Measurements from ENCODE around the gene ATP1A1. TPM values are rescaled to one million over a fixed set of nuclear protein-coding genes. Genes with fewer than 3 reads are reported as not detected.

Gene ATP1A1
- total RNA-seq, 1 experiment from 2014 or later = 239 TPM

DNA sequence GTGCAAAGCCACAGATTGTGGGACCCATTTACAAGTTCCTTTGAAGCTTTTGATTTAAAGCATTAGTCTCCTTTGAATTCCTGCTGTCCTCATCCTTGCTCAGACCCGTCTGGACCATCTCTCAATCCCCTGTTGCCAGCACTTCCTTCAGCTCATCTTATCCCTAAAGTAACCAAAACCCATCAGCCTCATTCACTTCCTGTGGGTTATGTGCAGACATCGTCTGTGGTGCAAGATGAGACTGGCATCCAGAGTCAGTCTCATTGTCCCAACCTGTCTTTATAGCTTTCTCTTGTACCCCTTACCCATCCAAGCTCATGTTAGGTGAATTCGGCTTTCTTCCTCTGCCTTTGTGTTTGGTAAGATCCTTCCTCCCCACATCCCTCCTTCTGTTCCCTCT is 29.3 kb downstream of the ATP1A1 start:
- Histone ChIP-seq H3K14ac (ENCODE audit: insufficient read depth, low read length) (no peak overlapping the region), H2BK20ac (ENCODE audit: low read depth, low read length, poor library complexity, severe bottlenecking) (no peak overlapping the region), H3T11ph (ENCODE audit: low read length) (no peak overlapping the region), H3K23ac (ENCODE audit: insufficient read length, low read depth, low read length) (no peak overlapping the region), H3K18ac (ENCODE audit: insufficient read length, low read depth, low read length) (no peak overlapping the region), H3K27me3 (ENCODE audit: insufficient read depth, low read length) (no peaks in the 10 kb centered on the region), H2BK12ac (ENCODE audit: insufficient read length, low read depth, low read length) (no peak overlapping the region), H3K79me1 (ENCODE audit: insufficient read depth, low read depth, low read length, poor library complexity, severe bottlenecking) (no peaks in the 10 kb centered on the region), H2BK120ac (ENCODE audit: low read depth, low read length, poor library complexity, severe bottlenecking) (no peak overlapping the region), H3K9me3 (ENCODE audit: control insufficient read depth, low read depth, low read length) (no peaks in the 10 kb centered on the region), H3K4ac (ENCODE audit: low read depth, low read length) (no peak overlapping the region), H2AFZ (ENCODE audit: low read length) (no peak overlapping the region), H2AK5ac (ENCODE audit: insufficient read length, low read length) (no peak overlapping the region), H3K27ac (ENCODE audit: insufficient read length, low read depth, low read length) (no peak overlapping the region), H4K8ac (replicated peaks; ENCODE audit: insufficient read length, low read depth, low read length) (no peak overlapping the region), H4K91ac (ENCODE audit: insufficient read length, low read depth, low read length) (no peak overlapping the region), H2BK15ac (ENCODE audit: low read depth, low read length) (no peak overlapping the region), H3K79me2 (ENCODE audit: insufficient read depth, low read length) (no peaks in the 10 kb centered on the region), H3K56ac (ENCODE audit: insufficient read length, low read depth, low read length) (no peak overlapping the region), H3K4me1 (ENCODE audit: insufficient read depth, low read length) (no peaks in the 10 kb centered on the region), H4K5ac (ENCODE audit: insufficient read length, low read depth, low read length) (no peak overlapping the region), H3K23me2 (ENCODE audit: insufficient read length, low read depth, low read length, poor library complexity, severe bottlenecking) (no peaks in the 10 kb centered on the region), H2BK5ac (ENCODE audit: insufficient read length, low read length) (no peak overlapping the region), H3K4me2 (ENCODE audit: insufficient read depth, insufficient read length, low read length) (no peak overlapping the region), H4K20me1 (ENCODE audit: control insufficient read depth, insufficient read depth, insufficient read length) (no peaks in the 10 kb centered on the region), H3K9ac (ENCODE audit: extremely low read depth, insufficient read length, low read length) (no peak overlapping the region)
- Mint-ChIP-seq H3K27me3 (ENCODE audit: low read depth) (no peaks in the 10 kb centered on the region), H3K9me3 (no peaks in the 10 kb centered on the region), H3K36me3 (ENCODE audit: insufficient read depth in 1 of 3, low read depth in 3 of 3) (peaks cover 71 to 96% (median 95%) of the 10 kb centered on the region in 3 experiments; a peak in 6 of 7 replicates), H3K4me1 (peaks cover 6% of the 10 kb centered on the region in 2 experiments), H3K27ac (peak overlapping the region in 2 of 3 experiments; percentile 4 to 28; a peak in 3 of 7 replicates), H3K4me3 (no peak overlapping the region)
- TF ChIP-seq, protein P1, sequence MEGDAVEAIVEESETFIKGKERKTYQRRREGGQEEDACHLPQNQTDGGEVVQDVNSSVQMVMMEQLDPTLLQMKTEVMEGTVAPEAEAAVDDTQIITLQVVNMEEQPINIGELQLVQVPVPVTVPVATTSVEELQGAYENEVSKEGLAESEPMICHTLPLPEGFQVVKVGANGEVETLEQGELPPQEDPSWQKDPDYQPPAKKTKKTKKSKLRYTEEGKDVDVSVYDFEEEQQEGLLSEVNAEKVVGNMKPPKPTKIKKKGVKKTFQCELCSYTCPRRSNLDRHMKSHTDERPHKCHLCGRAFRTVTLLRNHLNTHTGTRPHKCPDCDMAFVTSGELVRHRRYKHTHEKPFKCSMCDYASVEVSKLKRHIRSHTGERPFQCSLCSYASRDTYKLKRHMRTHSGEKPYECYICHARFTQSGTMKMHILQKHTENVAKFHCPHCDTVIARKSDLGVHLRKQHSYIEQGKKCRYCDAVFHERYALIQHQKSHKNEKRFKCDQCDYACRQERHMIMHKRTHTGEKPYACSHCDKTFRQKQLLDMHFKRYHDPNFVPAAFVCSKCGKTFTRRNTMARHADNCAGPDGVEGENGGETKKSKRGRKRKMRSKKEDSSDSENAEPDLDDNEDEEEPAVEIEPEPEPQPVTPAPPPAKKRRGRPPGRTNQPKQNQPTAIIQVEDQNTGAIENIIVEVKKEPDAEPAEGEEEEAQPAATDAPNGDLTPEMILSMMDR (conservative IDR thresholded peaks at IDR 0.05) = no peak
- no peak for DNase-seq
- no CpG with 5 or more reads among the region's 3 CpGs for WGBS (ENCODE audit: extremely low coverage, insufficient read length, low lambda C conversion rate)

Measured in H9 (cell line).